Daoy (cell line): ENCODE data around the gene TUBA8. TPM values are rescaled to one million over a fixed set of nuclear protein-coding genes. Genes with fewer than 3 reads are reported as not detected.

Experiments used
- DNase-seq: peaks from one replicate; pipeline ENCODE4 v3.0.0-alpha.2; 2015; ENCODE audit warnings: low read depth
- total RNA-seq: library from RNA; depleted of rRNA; stranded (reverse); fragments of >200 nt; shearing (Covaris generic); gene quantifications from 2 replicates; pipeline ENCODE4 v1.2.3, GENCODE V29; 2014

TUBA8 gene
- total RNA-seq, 1 experiment from 2014 or later = 3.3 TPM

GRCh38 chr22:18077087-18077638, 33.4 kb upstream of the TUBA8 start:
- DNase-seq = no peak

- peak; percentile 96 for DNase-seq
Measured at GRCh38 chr22:18077639-18078328, 32.8 kb upstream of the TUBA8 start, which contains the start of gene PEX26. TSS of gene PEX26 (plus strand) at chr22:18077990. CDS start at chr22:18078377, 387 bp downstream.

- DNase-seq = peak; percentile 51
Measured at GRCh38 chr22:18078329-18079041, 32.1 kb upstream of the TUBA8 start.

- DNase-seq = no peak
Measured at GRCh38 chr22:18079706-18080233, 30.8 kb upstream of the TUBA8 start.

GRCh38 chr22:18081416-18081815, 29.2 kb upstream of the TUBA8 start:
- DNase-seq = no peak

GRCh38 chr22:18082467-18082866, 28.1 kb upstream of the TUBA8 start:
- DNase-seq = no peak

- DNase-seq = no peak
Measured at GRCh38 chr22:18083406-18083805, 27.2 kb upstream of the TUBA8 start.

- DNase-seq = no peak
Measured at GRCh38 chr22:18085188-18085587, 25.4 kb upstream of the TUBA8 start.

- no peak for DNase-seq
Measured at GRCh38 chr22:18087350-18087855, 23.2 kb upstream of the TUBA8 start.

- no peak for DNase-seq
Measured at GRCh38 chr22:18088825-18089568, 21.6 kb upstream of the TUBA8 start.

GRCh38 chr22:18090286-18090685, 20.3 kb upstream of the TUBA8 start:
- DNase-seq = no peak

- DNase-seq = no peak
Measured at GRCh38 chr22:18091478-18091877, 19.1 kb upstream of the TUBA8 start.

- DNase-seq = peak; percentile 86
Measured at GRCh38 chr22:18091916-18092526, 18.6 kb upstream of the TUBA8 start.

- no peak for DNase-seq
Measured at GRCh38 chr22:18093661-18094060, 16.9 kb upstream of the TUBA8 start.

GRCh38 chr22:18095101-18095805, 15.4 kb upstream of the TUBA8 start:
- DNase-seq = peak; percentile 58

GRCh38 chr22:18096823-18097222, 13.8 kb upstream of the TUBA8 start:
- DNase-seq = no peak

GRCh38 chr22:18100781-18101180, 9.8 kb upstream of the TUBA8 start:
- DNase-seq = no peak

- DNase-seq = no peak
Measured at GRCh38 chr22:18101536-18101935, 9.1 kb upstream of the TUBA8 start.

GRCh38 chr22:18103527-18104269, 6.9 kb upstream of the TUBA8 start:
- DNase-seq = no peak

GRCh38 chr22:18104566-18104965, 6.0 kb upstream of the TUBA8 start:
- peak; percentile 54 for DNase-seq
